ENCODE measurements around the gene ZAP70.
A peak's percentile ranks its signal among the peaks of the same experiment; 100 is the strongest.

ZAP70 gene

GRCh38 chr2:97718942-97719341 lies 5.6 kb downstream of the ZAP70 start:
- no CpG with 5 or more reads among the region's 3 CpGs for WGBS (ENCODE audit: extremely low coverage, insufficient coverage, low lambda C conversion rate)
- no peak overlapping the region for H3K9ac ChIP-seq (ENCODE audit: low read length)

DNA sequence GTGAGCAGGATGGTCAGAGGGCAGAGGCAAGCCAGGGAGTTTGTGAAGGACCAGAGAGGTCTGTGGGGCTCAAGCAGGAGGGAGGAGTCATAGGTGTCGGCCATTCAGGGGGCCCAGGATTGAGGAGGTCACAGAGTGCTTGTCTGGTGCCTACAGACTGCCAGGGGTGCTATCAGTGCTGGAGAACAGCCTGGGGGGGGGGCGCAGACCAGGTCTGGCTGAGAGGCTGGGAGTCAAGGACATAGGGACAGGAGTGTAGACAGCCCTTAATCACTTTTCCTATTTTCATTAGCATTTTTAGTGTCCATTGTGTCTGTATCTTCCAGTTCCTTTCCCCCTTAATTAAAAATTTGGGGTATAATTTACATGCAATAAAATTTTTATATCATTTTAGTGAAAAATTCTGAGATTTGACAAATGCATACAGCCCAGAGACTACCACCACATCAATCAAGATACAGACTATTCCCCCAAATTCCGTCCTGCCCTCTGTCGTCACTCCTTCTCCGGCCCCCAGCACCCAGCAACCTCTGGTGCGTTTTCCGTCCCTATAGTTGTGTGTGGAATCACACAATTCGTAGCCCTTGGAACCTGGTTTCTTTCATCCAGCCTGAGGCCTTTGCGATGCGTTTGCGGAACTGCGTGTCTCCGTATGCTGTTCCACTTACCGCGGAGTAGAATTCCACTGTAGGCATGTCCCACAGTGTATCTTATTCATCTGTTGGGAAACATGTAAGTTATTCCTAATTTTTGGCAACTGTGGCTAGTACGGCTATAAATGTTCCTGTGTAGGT lies 6.2 kb downstream of the ZAP70 start:
- no peaks in the 10 kb centered on the region for H3K36me3 ChIP-seq (ENCODE audit: control insufficient read depth, insufficient read depth, low read length)
- H3K4ac ChIP-seq (ENCODE audit: low read depth, low read length): no peak overlapping the region
- no peak overlapping the region for H4K5ac ChIP-seq (ENCODE audit: low read length)
- peak overlapping the region; percentile 36 for H2BK5ac ChIP-seq (ENCODE audit: low read length)
- no peak overlapping the region for H2AK5ac ChIP-seq (ENCODE audit: low read length)
- H3K27me3 ChIP-seq (ENCODE audit: insufficient read depth, low read length, poor library complexity): no peaks in the 10 kb centered on the region
- no peak overlapping the region for H3K4me3 ChIP-seq (ENCODE audit: low read length)
- WGBS (ENCODE audit: extremely low coverage, insufficient coverage, low lambda C conversion rate): no CpG with 5 or more reads among the region's 16 CpGs
- no peak overlapping the region for H4K8ac ChIP-seq (ENCODE audit: low read depth, low read length)
- H3K56ac ChIP-seq (ENCODE audit: low read length): no peak overlapping the region
- H2BK15ac ChIP-seq (replicated peaks; ENCODE audit: low read depth): no peak overlapping the region
- no peaks in the 10 kb centered on the region for H3K79me2 ChIP-seq (ENCODE audit: control insufficient read depth, insufficient read depth, low read length)
- H2BK120ac ChIP-seq (ENCODE audit: low read depth, low read length): no peak overlapping the region
- DNase-seq: no peak
- H3K27ac ChIP-seq (ENCODE audit: low read depth, low read length): no peak overlapping the region
- no peak overlapping the region for H3K4me2 ChIP-seq (ENCODE audit: low read length)
- no peak overlapping the region for H3K9ac ChIP-seq (ENCODE audit: low read length)
- no peak overlapping the region for H3K23ac ChIP-seq (ENCODE audit: low read length)
- no peaks in the 10 kb centered on the region for H3K4me1 ChIP-seq (ENCODE audit: control insufficient read depth, low read depth, low read length)
- no peaks in the 10 kb centered on the region for H3K79me1 ChIP-seq (ENCODE audit: low read length)
- no peak overlapping the region for H3K18ac ChIP-seq (ENCODE audit: low read length)

More at GRCh38 chr2:97718942-97719341, 5.6 kb downstream of the ZAP70 start:
- Histone ChIP-seq H3K79me2 (ENCODE audit: control insufficient read depth, insufficient read depth, low read length) (no peaks in the 10 kb centered on the region), H3K4me3 (ENCODE audit: low read length) (no peak overlapping the region), H3K27ac (ENCODE audit: low read depth, low read length) (no peak overlapping the region), H4K8ac (ENCODE audit: low read depth, low read length) (no peak overlapping the region), H3K18ac (ENCODE audit: low read length) (no peak overlapping the region), H3K4me2 (ENCODE audit: low read length) (no peak overlapping the region), H3K23ac (ENCODE audit: low read length) (no peak overlapping the region), H3K56ac (ENCODE audit: low read length) (no peak overlapping the region), H2BK120ac (ENCODE audit: low read depth, low read length) (no peak overlapping the region), H3K4ac (ENCODE audit: low read depth, low read length) (no peak overlapping the region), H3K27me3 (ENCODE audit: insufficient read depth, low read length, poor library complexity) (no peaks in the 10 kb centered on the region), H2AK5ac (ENCODE audit: low read length) (no peak overlapping the region), H2BK15ac (replicated peaks; ENCODE audit: low read depth) (no peak overlapping the region), H3K4me1 (ENCODE audit: control insufficient read depth, low read depth, low read length) (peaks cover under 1% of the 10 kb centered on the region), H2BK5ac (ENCODE audit: low read length) (peak overlapping the region; percentile 36), H4K5ac (ENCODE audit: low read length) (no peak overlapping the region), H3K36me3 (ENCODE audit: control insufficient read depth, insufficient read depth, low read length) (no peaks in the 10 kb centered on the region), H3K79me1 (ENCODE audit: low read length) (no peaks in the 10 kb centered on the region)
- no peak for DNase-seq

GRCh38 chr2:97720746-97721145 lies 7.4 kb downstream of the ZAP70 start:
- no peak for DNase-seq
- Histone ChIP-seq H3K4me3 (ENCODE audit: low read length) (no peak overlapping the region), H3K4ac (ENCODE audit: low read depth, low read length) (no peak overlapping the region), H2BK5ac (ENCODE audit: low read length) (no peak overlapping the region), H3K18ac (ENCODE audit: low read length) (no peak overlapping the region), H3K27me3 (ENCODE audit: insufficient read depth, low read length, poor library complexity) (no peaks in the 10 kb centered on the region), H3K4me1 (ENCODE audit: control insufficient read depth, low read depth, low read length) (no peaks in the 10 kb centered on the region), H3K36me3 (ENCODE audit: control insufficient read depth, insufficient read depth, low read length) (no peaks in the 10 kb centered on the region), H4K5ac (ENCODE audit: low read length) (no peak overlapping the region), H3K23ac (ENCODE audit: low read length) (no peak overlapping the region), H3K79me1 (ENCODE audit: low read length) (no peaks in the 10 kb centered on the region), H2AK5ac (ENCODE audit: low read length) (no peak overlapping the region), H3K56ac (ENCODE audit: low read length) (no peak overlapping the region), H2BK120ac (ENCODE audit: low read depth, low read length) (no peak overlapping the region), H4K8ac (ENCODE audit: low read depth, low read length) (no peak overlapping the region), H2BK15ac (replicated peaks; ENCODE audit: low read depth) (no peak overlapping the region), H3K9ac (ENCODE audit: low read length) (no peak overlapping the region), H3K4me2 (ENCODE audit: low read length) (no peak overlapping the region), H3K79me2 (ENCODE audit: control insufficient read depth, insufficient read depth, low read length) (no peaks in the 10 kb centered on the region), H3K27ac (ENCODE audit: low read depth, low read length) (no peak overlapping the region)
- WGBS (ENCODE audit: extremely low coverage, insufficient coverage, low lambda C conversion rate): no CpG with 5 or more reads among the region's 2 CpGs

- no peak overlapping the region for H3K4ac ChIP-seq (ENCODE audit: low read depth, low read length)
- H3K23ac ChIP-seq (ENCODE audit: low read length): no peak overlapping the region
- no peaks in the 10 kb centered on the region for H3K4me1 ChIP-seq (ENCODE audit: control insufficient read depth, low read depth, low read length)
- no peaks in the 10 kb centered on the region for H3K36me3 ChIP-seq (ENCODE audit: control insufficient read depth, insufficient read depth, low read length)
- no peak overlapping the region for H2BK5ac ChIP-seq (ENCODE audit: low read length)
- H4K5ac ChIP-seq (ENCODE audit: low read length): no peak overlapping the region
- H3K56ac ChIP-seq (ENCODE audit: low read length): no peak overlapping the region
- no peak overlapping the region for H2AK5ac ChIP-seq (ENCODE audit: low read length)
- no peak overlapping the region for H3K9ac ChIP-seq (ENCODE audit: low read length)
- WGBS (ENCODE audit: extremely low coverage, insufficient coverage, low lambda C conversion rate): no CpG with 5 or more reads among the region's 6 CpGs
- peak; percentile 54 for DNase-seq
- no peak overlapping the region for H3K27ac ChIP-seq (ENCODE audit: low read depth, low read length)
- H3K79me1 ChIP-seq (ENCODE audit: low read length): no peaks in the 10 kb centered on the region
- H3K79me2 ChIP-seq (ENCODE audit: control insufficient read depth, insufficient read depth, low read length): no peaks in the 10 kb centered on the region
- H2BK120ac ChIP-seq (ENCODE audit: low read depth, low read length): no peak overlapping the region
- no peak overlapping the region for H3K4me2 ChIP-seq (ENCODE audit: low read length)
- H4K8ac ChIP-seq (ENCODE audit: low read depth, low read length): no peak overlapping the region
- no peak overlapping the region for H3K18ac ChIP-seq (ENCODE audit: low read length)
- no peak overlapping the region for H2BK15ac ChIP-seq (replicated peaks; ENCODE audit: low read depth)
- H3K4me3 ChIP-seq (ENCODE audit: low read length): no peak overlapping the region
- H3K27me3 ChIP-seq (ENCODE audit: insufficient read depth, low read length, poor library complexity): no peaks in the 10 kb centered on the region
Measured at GRCh38 chr2:97722227-97722626, 8.9 kb downstream of the ZAP70 start.

GRCh38 chr2:97723156-97724072 lies 10.0 kb downstream of the ZAP70 start:
- Histone ChIP-seq H3K9ac (ENCODE audit: low read length) (no peak overlapping the region), H3K79me2 (ENCODE audit: control insufficient read depth, insufficient read depth, low read length) (no peaks in the 10 kb centered on the region), H3K4me2 (ENCODE audit: low read length) (no peak overlapping the region), H2BK5ac (ENCODE audit: low read length) (no peak overlapping the region), H2AK5ac (ENCODE audit: low read length) (no peak overlapping the region), H3K23ac (ENCODE audit: low read length) (no peak overlapping the region), H2BK15ac (replicated peaks; ENCODE audit: low read depth) (no peak overlapping the region), H3K36me3 (ENCODE audit: control insufficient read depth, insufficient read depth, low read length) (no peaks in the 10 kb centered on the region), H3K27me3 (ENCODE audit: insufficient read depth, low read length, poor library complexity) (no peaks in the 10 kb centered on the region), H3K4me3 (ENCODE audit: low read length) (no peak overlapping the region), H3K27ac (ENCODE audit: low read depth, low read length) (no peak overlapping the region), H3K4ac (ENCODE audit: low read depth, low read length) (no peak overlapping the region), H3K4me1 (ENCODE audit: control insufficient read depth, low read depth, low read length) (no peaks in the 10 kb centered on the region), H4K8ac (ENCODE audit: low read depth, low read length) (no peak overlapping the region), H3K79me1 (ENCODE audit: low read length) (no peaks in the 10 kb centered on the region), H3K18ac (ENCODE audit: low read length) (no peak overlapping the region), H4K5ac (ENCODE audit: low read length) (no peak overlapping the region), H2BK120ac (ENCODE audit: low read depth, low read length) (no peak overlapping the region), H3K56ac (ENCODE audit: low read length) (peak overlapping the region; percentile 22)
- WGBS (ENCODE audit: extremely low coverage, insufficient coverage, low lambda C conversion rate): no CpG with 5 or more reads among the region's 37 CpGs
- DNase-seq: no peak

Measured in mesendoderm (in vitro differentiated cells).